Ovary (tissue), 3 donors: ENCODE measurements around the gene ARHGAP21.

Experiments used
- CTCF ChIP-seq, 3 donors: fragments of 450-650 bp in 2 of 3; fragments of 200-600 bp in 1 of 3; IDR thresholded peaks; one replicate each; pipeline versions ENCODE4 v1.5.1 to v1.8.0; 2016 to 2022; ENCODE audit warnings: antibody characterized with exemption in 3 of 3, mild to moderate bottlenecking in 1 of 3
- POLR2A ChIP-seq: fragments of 450-650 bp; IDR thresholded peaks from one replicate; pipeline ENCODE4 v1.6.1; 2017; ENCODE audit warnings: antibody characterized with exemption, mild to moderate bottlenecking, moderate library complexity
- donor health status: DM: no; HTN: no; CAD: no.

- TF ChIP-seq CTCF (IDR thresholded peaks at IDR 0.05): no peak
- TF ChIP-seq POLR2A: no peak
These were observed 126.3 kb downstream of the ARHGAP21 start for GRCh38 chr10:24597426-24597825.
